ENCODE results near the gene SLC43A1.

SLC43A1 gene

DNA sequence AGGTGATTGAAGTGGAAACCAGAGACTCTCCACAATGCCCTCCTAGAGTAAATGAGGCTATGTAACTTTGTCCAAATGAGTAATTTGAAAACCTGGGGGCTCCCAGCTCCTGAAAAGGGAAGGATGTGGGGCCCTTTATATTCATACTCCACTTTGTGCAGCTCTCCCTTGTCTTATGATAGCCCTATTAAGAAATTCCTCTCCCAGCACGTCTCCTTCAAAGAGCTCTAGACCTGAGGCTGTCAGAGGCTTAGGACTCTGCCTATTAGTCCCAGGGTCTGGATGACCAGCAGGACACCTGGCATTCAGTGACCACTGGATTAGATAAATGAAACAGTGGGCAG lies 2.1 kb downstream of the SLC43A1 start:
- no peak overlapping the region; the same call in 1 of the 2 replicates for H3K4me3 ChIP-seq (ENCODE audit: low read length)
- TF ChIP-seq ZNF274 (IDR thresholded peaks at IDR 0.05; ENCODE audit: low read depth, low read length): no peak

DNA sequence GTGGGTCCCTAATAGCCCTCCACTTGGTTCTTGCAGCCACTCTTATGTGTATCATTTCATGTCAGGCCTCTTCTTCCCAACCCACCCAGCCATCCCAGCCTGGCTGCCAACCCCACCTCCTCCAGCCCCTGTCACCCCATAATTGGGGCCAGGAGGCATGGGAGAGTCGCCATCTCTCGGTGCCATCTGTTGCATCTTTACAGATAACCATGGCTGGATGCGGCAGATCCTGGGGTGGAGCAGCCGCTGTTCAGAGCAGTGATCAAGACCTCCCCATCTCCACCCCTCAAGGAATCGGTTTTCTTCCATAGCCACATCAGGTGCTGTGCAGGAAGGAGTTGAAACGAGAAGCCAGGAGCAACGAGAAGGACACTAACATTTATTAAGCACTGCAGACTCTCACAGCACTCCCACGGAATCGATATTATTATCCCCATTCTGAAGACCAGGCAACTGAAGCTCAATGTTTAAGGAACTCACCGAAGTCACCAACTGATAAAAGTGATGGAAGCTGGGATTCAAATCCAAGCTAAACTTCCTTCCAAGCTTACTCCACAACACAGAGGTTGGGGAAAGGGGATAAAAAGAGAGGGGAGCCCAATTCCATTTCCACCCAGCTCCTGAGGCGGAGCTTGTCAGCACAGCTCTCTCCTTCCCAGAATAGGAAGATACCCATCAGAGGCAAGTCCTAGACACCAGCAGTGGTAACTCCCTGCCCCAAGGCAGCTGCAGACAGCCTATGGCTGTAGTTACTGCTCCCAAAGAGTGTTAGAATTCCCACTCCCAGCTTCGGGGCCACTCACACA lies 2.7 kb downstream of the SLC43A1 start:
- no peak for TF ChIP-seq ZNF274 (IDR thresholded peaks at IDR 0.05; ENCODE audit: low read depth, low read length)
- H3K4me3 ChIP-seq (ENCODE audit: low read length): no peak overlapping the region

DNA sequence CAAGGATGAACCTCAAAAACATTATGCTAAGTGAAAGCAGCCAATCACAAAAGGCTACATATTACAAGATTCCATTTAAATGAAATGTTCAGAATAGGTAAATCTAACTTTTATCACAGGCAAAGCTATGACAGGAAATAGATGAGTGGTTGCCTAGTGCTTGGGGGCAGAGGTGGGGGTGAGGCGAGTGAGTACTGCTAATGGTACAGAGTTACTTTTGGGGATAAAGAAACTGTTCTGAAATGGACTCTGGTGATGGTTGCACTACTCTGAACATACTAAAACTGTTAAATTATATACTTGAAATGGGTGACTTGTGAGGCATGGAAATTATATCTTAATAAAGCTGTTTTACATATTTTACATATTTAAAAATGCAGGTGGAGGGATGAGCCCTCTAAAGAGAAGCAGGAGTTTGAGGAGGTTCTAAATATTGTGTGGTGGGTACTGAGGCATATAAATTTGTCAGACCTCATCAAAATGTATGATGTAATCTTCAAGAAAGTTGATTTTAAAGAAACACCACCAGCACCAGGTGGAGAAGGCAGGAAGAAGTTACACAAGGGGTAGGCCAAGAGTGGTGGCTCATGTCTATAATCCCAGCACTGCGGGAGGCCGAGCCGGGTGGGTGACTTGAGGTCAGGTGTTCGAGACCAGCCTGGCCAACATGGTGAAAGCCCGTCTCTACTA lies 3.6 kb downstream of the SLC43A1 start:
- TF ChIP-seq ZNF274 (IDR thresholded peaks at IDR 0.05; ENCODE audit: low read depth, low read length): no peak
- H3K4me3 ChIP-seq (ENCODE audit: low read length): no peak overlapping the region

DNA sequence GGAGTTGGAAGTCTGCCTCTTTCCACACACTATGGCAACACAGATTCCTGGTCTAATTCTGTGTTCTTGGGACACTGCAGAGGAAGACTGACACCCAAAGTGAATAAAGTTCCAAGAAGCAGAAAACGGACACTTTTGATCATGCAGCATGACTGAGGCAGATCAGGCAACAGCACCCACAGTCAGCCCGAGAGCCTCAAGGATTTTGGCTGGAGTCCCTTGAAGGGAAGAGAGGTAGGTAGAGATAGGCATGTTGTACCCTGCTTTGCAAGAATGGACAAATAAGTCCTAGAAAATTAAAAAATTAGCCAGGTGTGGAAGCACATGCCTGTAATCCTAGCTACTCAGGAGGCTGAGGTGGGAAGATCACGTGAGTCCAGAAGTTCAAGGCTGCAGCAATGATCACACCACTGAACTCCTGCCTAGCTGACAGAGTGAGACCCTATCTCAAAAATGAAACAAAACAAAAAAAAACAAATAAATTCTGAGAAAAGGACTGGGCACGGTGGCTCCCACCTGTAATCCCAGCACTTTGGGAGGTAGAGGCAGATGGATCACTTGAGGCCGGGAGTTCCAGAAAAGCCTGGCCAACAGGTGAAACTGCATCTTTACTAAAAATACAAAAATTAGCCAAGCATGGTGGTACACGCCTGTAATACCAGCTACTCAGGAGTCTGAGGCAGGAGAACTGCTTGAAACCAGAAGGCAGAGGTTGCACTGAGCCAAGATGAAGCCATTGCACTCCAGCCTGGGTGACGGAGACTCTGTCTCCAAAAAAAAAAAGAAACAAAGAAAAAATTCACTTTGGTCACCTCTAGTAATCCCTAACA lies 6.9 kb downstream of the SLC43A1 start:
- no peak for TF ChIP-seq ZNF274 (IDR thresholded peaks at IDR 0.05; ENCODE audit: low read depth, low read length)
- no peak overlapping the region for H3K4me3 ChIP-seq (ENCODE audit: low read length)

DNA sequence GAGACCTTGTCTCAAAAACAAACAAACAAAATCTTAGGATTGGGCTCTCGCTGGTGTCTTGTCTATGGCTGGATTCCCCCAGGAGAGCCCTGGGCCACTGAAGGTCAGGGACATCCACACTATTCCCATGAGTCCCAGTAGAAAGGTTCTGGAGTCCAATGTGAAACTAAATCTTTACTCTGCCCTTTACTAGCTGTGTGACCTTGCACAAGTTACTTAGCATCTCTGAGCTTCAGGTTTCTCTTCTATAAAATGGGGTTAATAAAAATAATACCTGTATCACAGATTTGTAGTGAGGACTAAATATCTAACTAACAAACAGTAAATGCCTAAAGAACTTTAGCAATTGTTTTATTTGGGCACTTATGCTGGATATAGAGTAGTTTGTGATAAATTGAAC lies 9.0 kb downstream of the SLC43A1 start:
- TF ChIP-seq ZNF274 (IDR thresholded peaks at IDR 0.05; ENCODE audit: low read depth, low read length): no peak
- H3K4me3 ChIP-seq (ENCODE audit: low read length): no peak overlapping the region

DNA sequence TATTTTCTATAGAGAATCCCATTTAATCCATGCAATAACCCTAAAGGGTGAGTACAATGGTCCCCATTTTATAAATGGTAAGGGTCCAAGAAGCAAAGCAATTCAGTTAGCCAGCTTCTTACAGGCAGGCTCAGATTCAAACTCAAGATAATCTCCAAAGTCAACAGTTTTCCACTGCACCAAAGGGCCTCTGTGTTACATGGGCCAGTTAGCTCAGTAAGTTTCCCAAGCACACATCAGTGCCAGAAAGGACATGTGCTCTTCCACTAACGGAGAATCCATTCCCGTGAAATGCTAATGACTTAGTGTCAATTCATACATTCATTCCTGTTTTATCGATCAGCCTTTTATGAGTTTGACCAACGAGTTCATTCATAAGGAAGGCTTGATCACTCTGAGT lies 11.0 kb downstream of the SLC43A1 start:
- no peak for TF ChIP-seq ZNF274 (IDR thresholded peaks at IDR 0.05; ENCODE audit: low read depth, low read length)
- no peak overlapping the region for H3K4me3 ChIP-seq (ENCODE audit: low read length)

DNA sequence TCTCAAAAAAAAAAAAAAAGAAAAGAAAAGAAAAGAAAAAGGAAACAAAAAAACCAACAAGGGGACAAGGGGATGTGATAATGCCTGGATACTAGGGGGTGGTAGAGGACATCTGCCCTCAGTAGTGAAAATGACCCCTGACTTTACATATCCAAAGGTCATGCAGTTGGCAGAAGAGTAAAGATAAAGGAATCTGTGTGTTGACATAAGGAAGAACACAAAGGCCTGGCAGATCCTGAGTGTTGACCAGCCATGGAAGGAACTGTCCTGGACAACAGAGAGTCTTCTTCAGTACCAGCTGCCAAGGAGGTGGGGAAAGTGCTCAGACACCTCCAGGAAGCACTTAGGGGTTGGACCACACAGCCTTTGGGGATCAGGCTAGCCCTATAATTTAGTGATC lies 12.6 kb downstream of the SLC43A1 start:
- TF ChIP-seq ZNF274 (IDR thresholded peaks at IDR 0.05; ENCODE audit: low read depth, low read length): no peak
- H3K4me3 ChIP-seq (ENCODE audit: low read length): no peak overlapping the region

DNA sequence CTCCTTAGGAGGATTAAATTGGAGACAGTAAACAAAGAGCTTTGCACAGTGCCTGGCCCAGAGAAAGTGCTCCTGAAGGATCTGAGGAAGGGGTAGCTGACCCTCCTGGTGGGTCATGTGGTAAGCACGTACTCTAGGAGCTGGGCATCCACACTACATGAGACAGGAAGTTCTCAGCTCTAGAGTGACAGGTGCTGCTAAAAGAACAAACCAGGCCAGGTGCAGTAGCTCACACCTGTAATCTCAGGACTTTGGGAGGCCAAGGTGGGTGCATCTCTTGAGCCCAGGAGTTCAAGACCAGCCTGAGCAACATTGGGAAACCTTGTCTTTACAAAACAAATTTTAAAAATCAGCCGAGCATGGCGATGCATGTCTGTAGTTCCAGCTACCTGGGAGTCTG lies 13.1 kb downstream of the SLC43A1 start:
- TF ChIP-seq ZNF274 (IDR thresholded peaks at IDR 0.05; ENCODE audit: low read depth, low read length): no peak

DNA sequence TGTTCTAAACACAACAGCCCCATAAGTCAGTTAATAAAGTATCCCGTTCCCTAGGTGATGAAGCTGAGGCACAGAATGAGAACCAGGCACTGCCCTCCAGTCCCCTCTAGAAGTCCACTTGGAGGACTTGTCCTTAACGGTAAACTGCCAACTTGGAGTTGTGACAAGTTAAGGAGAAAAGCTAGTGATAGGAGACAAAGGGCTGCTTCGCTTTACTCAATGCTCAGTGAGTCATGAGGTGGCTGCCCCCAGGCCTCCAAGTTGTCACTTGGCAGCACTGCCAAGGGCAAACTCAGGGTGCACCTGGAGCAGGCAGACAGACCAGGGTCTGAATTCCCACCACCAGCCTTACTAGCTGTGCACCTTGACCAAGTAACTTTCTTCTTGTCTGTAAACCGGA lies 13.5 kb downstream of the SLC43A1 start:
- no peak for TF ChIP-seq ZNF274 (IDR thresholded peaks at IDR 0.05; ENCODE audit: low read depth, low read length)
- H3K4me3 ChIP-seq (ENCODE audit: low read length): no peak overlapping the region

More for the DNA sequence above, 13.1 kb downstream of the SLC43A1 start:
- H3K4me3 ChIP-seq (ENCODE audit: low read length): no peak overlapping the region

DNA sequence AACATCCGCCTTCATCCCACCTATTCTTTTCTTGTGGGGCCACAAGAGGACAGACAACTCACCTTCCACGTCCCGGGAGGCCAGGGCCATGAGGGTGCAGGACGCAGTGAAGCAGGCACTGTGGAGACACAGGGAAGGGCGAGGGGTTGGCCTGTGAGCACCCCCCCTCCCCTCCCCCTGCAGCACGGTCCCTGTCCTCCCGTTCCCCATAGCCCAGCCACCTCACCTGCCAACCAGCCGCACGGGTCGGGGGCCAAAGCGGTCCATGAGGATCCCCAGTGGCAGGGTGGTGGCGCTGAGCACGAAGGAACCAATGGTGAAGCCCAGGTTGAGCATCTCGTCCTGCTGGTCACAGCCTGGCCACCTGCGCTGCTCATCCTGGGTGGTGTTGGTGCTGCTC lies 14.6 kb downstream of the SLC43A1 start:
- no peak for TF ChIP-seq ZNF274 (IDR thresholded peaks at IDR 0.05; ENCODE audit: low read depth, low read length)
- no peak overlapping the region for H3K4me3 ChIP-seq (ENCODE audit: low read length)

DNA sequence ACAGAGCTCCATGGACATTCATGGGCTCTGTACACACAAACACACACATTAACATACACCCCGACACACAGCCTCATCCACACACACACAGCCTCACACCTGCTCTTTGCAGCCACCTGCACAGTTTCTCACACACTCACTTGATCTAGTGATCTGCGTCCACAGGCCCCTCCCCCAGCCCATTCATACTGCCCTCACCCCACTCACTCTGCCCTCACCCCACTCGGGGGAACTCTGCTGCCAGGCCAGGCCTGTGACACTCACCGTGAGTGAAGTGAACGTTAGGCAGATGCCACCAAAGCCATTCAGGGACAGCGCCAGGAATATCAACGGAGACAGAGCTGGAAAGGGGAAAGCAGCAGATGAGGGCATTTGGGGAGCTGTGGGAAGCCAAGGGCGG lies 15.0 kb downstream of the SLC43A1 start:
- no peak for TF ChIP-seq ZNF274 (IDR thresholded peaks at IDR 0.05; ENCODE audit: low read depth, low read length)
- no peak overlapping the region for H3K4me3 ChIP-seq (ENCODE audit: low read length)

DNA sequence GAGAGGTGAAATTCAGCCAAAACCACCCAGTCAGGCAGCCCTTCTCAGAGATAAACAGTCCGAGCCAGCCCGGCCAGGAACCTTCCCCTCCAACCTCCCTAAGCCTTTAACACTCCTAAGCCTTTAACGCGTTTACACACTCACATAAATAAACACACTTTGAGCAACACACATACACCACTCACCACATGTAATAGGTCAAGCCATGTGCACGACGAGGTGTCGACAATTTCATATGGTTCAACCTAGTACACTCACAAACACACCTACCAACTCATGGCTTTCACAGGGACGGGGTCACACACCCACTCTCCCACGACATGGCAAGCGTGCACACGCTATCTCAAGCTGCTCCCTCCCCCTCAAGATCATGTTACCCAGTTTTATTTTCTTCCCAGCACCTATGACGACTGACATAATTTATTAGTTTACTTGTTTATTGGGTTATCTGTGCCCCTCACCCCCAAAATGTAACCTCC lies 15.5 kb downstream of the SLC43A1 start:
- no peak overlapping the region for H3K4me3 ChIP-seq (ENCODE audit: low read length)
- TF ChIP-seq ZNF274 (IDR thresholded peaks at IDR 0.05; ENCODE audit: low read depth, low read length): no peak

DNA sequence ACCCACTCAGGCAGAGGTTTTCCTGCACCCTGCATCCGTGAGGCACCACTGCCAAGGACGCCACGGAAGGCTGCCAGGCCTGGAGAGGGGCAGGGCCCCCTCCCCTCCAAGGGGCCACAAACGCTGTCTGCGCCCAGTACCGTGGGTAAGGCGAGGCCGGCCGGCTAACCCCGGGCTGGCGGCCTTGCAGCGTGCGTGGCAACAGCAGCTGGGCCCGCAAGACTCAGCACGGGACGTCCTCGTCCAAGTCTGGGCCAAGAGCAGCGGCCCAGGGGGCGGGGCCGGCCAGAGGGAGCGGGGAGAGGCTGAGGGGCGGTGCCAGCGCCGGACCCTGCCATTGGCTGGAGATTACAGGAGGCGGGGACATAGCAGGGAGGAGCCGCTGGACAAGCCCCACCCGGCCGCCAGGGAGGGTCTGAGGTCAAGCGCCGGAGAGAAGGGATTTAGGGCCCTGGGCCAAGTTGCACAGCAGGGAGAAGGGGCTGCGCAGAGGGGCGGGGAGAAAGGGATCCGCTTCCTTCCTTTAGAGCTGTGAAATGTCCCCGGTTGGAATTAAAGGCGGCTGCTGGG lies 16.0 kb downstream of the SLC43A1 start:
- TF ChIP-seq ZNF274 (IDR thresholded peaks at IDR 0.05; ENCODE audit: low read depth, low read length): no peak
- H3K4me3 ChIP-seq (ENCODE audit: low read length): no peak overlapping the region

DNA sequence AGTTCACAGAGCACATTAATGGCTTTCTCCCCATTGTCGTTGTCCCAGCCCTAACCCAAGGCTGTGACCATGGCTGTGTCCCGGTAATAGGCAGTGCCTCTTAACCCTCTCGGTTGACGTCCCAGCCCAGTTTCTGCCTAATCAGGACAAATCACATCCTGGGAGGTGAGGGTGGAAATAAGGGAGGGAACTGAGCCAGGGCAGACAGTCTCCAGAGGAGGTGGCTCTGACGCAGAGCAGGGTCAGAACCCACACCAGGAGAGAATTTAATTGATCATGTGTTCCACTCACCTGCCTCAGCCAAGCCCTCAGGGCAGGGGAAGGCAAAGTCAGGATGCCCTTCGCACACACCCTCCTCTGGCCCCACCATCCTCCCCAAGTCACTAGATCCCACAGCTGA lies 17.0 kb downstream of the SLC43A1 start:
- H3K4me3 ChIP-seq (ENCODE audit: low read length): no peak overlapping the region
- no peak for TF ChIP-seq ZNF274 (IDR thresholded peaks at IDR 0.05; ENCODE audit: low read depth, low read length)
